SIG-M5 treated with dmso at 0.1 percent for 504 hours (cell line): ENCODE results near the gene PRSS12.
A peak's percentile ranks its signal among the peaks of the same experiment; 100 is the strongest.
"Not testable (repeated sequence)": the region's sequence is repeated elsewhere in the genome, so short reads cannot be mapped to it uniquely, and the experiment has no call there.

Experiments
- DNase-seq: peaks from one replicate; lab custom pipeline; 2025; ENCODE audit not compliant: unreplicated experiment; lab: John Stamatoyannopoulos, UW

Gene PRSS12

DNA sequence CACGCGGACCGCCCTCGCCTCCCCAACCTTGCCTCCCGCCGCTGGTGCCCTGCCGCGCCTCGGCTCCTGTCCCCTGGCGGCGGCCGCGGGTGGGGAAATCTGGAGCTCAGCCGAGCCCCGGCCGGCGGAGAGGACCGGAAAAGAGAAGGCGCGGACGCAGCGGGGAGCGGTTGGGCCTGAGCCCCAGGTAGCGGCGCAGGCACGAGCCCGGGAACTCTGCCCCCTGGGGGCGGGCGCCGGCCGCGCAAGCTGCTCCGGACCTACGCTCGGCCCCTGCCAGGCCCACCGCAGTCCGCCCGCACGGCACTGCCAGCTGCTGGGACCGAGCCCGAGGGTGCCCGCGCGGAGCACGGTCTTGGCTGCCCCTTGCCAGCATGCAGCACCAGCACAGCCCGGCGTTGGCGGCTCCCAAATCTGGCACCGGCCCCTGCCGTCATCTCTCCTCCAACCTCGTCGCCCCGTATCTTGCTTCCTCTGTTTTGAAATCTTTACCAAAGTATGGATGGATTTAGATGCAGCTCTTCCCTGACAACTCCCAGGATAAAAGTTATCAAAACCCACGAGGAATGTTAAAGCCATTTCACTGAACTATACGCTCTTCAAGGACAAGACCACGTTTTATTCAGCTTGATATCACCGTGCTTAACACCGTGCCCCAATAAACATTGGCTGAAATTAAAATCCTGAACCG, at the start of gene PRSS12:
PRSS12 (minus strand) TSS at position 161 of the 691 bp plus-strand sequence. CDS start 283 bp downstream, outside the sequence.
- DNase-seq = peak; percentile 27

DNA sequence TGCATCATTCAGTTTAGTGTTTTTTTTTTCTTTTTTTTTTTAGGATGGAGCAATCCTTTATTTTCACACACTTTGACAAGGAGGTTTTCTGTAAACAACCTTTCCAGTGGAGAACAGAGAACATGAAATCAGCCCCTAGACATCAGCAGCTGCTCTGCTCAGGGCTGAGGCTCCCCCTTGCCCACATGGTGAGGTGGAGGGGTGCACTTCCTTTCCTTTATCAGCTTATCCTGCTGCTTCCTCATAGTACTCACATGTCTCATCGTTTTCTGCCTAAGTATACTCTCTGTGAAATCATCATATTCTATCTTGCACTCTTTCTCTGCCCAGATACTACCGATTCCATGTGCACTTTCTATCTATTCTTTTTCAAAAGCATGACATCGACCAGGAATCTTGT, 47.6 kb upstream of the PRSS12 start:
- DNase-seq = peak; percentile 50

- DNase-seq = not testable (repeated sequence)
These were observed 47.1 kb upstream of the PRSS12 start for GRCh38 chr4:118399883-118400282.

GRCh38 chr4:118398226-118399090, 45.7 kb upstream of the PRSS12 start:
- DNase-seq = peak; percentile 72

GRCh38 chr4:118397623-118397979, 44.8 kb upstream of the PRSS12 start:
- no peak for DNase-seq

- DNase-seq = no peak
These were observed 44.2 kb upstream of the PRSS12 start for GRCh38 chr4:118396881-118397622.

- no peak for DNase-seq
These were observed 42.3 kb upstream of the PRSS12 start for GRCh38 chr4:118395057-118395644.

GRCh38 chr4:118392509-118392908, 39.7 kb upstream of the PRSS12 start:
- not testable (repeated sequence) for DNase-seq

DNA sequence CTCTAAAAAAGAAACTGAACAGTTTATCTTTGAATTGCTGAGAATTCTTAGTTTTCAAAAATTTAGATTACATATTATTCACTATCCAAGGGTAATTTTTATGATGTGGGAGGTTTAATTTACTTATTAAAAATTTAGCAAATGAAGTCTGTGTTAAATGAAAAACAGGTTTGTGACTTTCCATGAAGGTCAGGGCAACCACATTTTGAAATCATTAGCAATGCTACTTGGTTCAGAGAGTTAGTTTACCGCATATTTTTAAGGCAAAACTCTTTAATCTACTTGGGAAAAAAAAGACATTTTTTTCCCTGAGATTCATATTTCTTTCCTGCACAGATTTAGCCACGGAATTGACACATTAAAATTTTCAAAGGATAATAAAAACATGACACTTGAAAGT, 37.3 kb upstream of the PRSS12 start:
- no peak for DNase-seq

DNA sequence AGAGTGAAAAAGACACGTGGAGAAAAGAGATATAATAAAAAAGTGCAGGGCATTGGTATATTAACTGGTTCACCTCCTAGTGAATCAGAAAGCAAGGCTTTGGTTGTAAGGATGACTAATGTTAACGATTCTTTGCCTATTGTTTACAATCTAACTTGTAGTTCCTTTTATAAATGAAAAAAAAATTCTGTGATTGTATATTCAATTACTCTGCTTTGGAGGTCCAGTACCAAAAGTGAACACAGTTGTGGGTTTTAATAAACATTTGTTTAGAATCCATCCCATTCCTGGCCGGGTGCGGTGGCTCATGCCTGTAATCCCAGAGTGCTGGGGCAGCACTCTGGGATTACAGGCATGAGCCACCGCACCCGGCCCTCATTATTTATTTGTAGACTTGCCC, 36.9 kb upstream of the PRSS12 start:
- DNase-seq = no peak

DNA sequence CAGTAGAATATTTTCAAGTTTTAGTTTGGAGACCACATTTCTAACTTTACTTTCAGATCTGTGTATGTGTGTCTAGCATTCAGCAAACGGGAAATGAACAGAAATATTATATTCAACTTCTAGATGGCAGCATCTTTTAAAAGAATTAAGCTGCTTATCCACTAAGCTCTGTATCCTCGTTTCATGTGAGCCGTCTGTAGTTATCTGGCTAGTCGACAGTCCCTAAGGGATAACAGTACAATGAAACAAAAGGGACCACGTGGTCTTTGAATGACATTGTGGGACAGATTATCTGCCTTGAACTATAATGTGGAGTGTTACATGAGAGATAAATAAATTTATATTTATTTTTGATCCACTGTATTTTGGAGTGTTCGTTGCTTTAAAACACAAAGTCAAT, 35.8 kb upstream of the PRSS12 start:
- DNase-seq = no peak

GRCh38 chr4:118381902-118382301, 29.1 kb upstream of the PRSS12 start:
- no peak for DNase-seq

DNA sequence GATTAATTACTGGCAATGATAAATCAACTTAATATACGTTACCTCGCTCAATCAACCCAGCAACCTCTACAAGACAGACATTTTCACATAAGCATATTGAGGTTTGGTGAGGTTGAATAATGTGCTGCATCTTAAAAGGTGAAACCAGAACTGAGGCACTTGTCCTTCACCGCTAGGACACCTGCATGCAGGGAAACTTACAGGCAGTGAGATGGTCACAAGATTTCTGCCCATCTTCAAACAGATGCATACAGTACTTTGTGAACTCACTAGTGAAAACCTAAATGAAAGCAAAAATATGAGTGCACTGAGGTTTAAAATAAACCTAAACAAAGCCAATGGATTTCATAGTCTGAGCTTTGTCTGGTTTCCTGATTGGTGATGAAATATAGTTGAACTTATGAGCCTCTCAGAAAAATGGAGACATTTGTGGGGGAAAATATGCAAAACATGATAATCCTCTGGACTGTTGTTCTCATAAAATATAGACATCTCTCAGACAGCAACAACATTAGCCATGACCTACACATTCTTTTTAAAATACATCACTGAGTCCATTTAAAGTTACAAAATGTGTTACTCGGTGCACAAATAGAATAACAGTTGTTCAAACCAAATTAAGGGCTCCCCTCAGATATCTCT, 20.9 kb upstream of the PRSS12 start:
- DNase-seq = no peak

DNA sequence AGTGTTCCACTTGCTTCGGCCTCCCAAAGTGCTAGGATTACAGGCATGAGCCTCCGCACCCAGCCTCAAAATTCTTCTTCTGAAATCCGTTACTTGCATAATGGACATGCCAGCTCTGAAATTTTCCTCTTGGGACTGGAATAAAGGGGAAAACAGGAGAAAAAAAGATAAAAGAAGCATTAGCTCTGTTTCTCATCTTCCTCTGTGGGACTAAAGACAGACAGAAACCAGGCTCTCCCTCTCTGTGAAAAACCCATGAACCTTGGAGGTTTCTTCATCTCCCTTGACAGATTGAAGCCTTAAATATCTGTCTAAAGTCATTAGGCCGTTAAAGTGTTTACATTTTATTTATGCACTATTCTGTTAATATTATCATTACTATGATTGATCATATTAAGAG, 19.4 kb upstream of the PRSS12 start:
- no peak for DNase-seq

- DNase-seq = peak; percentile 9
These were observed 16.4 kb upstream of the PRSS12 start for GRCh38 chr4:118369231-118369630.

- peak; percentile 64 for DNase-seq
These were observed 15.1 kb upstream of the PRSS12 start for GRCh38 chr4:118367872-118368271.

DNA sequence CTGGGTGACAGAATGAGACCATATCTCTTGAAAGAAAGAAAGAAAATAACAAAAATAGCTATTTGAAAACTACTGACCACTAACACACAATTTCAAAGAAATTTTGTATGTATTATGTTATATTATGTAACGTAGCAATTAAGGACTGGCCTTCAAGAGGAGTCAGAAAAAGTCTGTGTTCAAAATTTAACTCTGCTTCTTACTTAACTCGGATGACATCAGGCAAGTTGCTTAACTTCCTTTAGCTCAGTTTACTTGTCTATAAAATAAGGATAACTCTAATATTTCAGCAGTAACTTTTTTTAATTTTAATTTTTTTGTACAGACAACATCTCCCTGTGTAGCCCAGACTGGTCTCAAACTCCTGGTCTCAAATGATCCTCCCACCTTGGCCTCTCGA, 14.6 kb upstream of the PRSS12 start:
- DNase-seq = peak; percentile 36

DNA sequence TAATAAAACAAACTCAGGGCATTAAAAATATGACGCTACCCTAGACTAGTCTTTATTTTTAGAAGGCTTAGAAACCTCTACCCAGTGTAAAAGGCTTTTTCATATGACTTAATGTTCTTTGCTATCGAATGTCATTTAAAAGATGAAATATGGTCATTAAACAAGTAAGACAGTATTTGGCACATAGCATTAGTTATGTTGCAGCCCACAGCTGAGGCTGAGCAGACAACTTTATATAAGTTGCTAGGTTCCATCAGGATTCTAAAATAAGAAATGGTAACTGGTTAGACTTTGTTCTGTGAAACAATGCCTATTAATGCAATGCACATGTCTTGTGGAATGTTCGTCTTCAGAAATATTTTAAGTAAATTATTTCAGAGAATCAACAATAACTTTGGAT, 10.4 kb upstream of the PRSS12 start:
- DNase-seq = no peak

GRCh38 chr4:118361192-118361591, 8.4 kb upstream of the PRSS12 start:
- DNase-seq = no peak

DNA sequence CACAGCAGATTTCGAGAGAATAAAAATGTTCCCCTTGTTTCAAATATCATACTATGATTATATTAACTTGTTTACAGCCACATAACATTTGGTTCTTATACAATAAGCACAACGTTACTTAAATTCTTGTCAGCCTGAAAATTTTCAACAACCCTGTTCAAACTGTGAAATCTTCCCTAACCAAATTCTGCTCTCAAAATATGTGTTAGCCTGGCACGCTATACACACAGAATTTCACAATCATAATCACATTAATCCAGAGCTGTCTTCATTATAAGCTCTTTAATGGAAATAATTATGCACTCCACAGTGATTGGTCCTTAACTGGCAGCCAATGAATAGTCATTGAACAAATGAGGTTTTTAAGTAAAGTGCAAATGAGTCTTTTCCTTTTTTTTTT, 7.3 kb upstream of the PRSS12 start:
- DNase-seq = no peak

DNA sequence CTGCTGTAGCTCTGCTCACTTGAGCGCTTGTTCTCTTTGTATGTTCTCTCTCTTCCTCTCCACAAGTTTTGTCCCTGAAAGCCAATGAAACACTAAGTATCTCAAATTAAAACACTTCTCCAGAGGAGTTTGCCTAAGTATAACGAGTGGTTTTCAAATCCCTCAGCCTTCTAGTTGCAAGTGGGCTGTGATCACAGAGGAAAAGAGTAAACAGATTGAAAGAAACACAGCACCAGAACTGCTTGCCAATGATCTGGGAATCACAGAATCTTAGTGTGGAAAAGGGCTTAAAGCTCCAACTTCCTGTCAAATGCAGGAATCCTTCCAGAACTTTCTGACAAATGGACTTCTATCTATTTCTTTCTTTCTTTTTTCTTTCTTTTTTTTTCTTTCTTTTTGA, 4.8 kb upstream of the PRSS12 start:
- DNase-seq = no peak
